Upper lobe of right lung (tissue), 1 donor: ENCODE measurements around the gene MTRF1L. TPM values are rescaled to one million over a fixed set of nuclear protein-coding genes. Genes with fewer than 3 reads are reported as not detected.
"Not testable (repeated sequence)": the region's sequence is repeated elsewhere in the genome, so short reads cannot be mapped to it uniquely, and the experiment has no call there.

Experiments used
- ATAC-seq: fragments of 200-7000 bp; cut with Tn5 transposase; one replicate; pipeline ENCODE4 v1.9.1; 2020; ENCODE audit warnings: mild to moderate bottlenecking, moderate library complexity
- DNase-seq: peaks from one replicate; pipeline ENCODE4 v3.0.0-alpha.2; 2020
- H3K27ac ChIP-seq: fragments of 200-600 bp; one replicate; pipeline ENCODE4 v1.8.0; 2022
- H3K27me3 ChIP-seq: fragments of 200-600 bp; one replicate; pipeline ENCODE4 v1.8.0; 2022; ENCODE audit warnings: mild to moderate bottlenecking
- H3K36me3 ChIP-seq: fragments of 200-600 bp; one replicate; pipeline ENCODE4 v1.8.0; 2022
- H3K4me1 ChIP-seq: fragments of 200-600 bp; one replicate; pipeline ENCODE4 v1.8.0; 2022
- H3K4me3 ChIP-seq: fragments of 200-600 bp; one replicate; pipeline ENCODE4 v1.8.0; 2022; ENCODE audit warnings: mild to moderate bottlenecking
- H3K9me3 ChIP-seq: fragments of 200-600 bp; one replicate; pipeline ENCODE4 v1.8.0; 2022
- CTCF ChIP-seq: fragments of 200-600 bp; IDR thresholded peaks from one replicate; pipeline ENCODE4 v1.8.0; 2022; ENCODE audit warnings: antibody characterized with exemption
- intact Hi-C: fragments of 100-400 bp; cut with DNase I; formaldehyde crosslinking; loops from one replicate; pipeline ENCODE4 v1.11.0; 2022
- total RNA-seq: library from RNA; stranded (reverse); fragmentation: NEBNext Ultra II Directional; extraction: Animal tissue kit (Norgen Biotek cat#: 25700); gene quantifications from one replicate; pipeline ENCODE4 v1.2.1, GENCODE V29; 2021
- donor health status: DM: no; HTN: yes; CAD: no; lungs with severe emphysema.

Gene MTRF1L
- total RNA-seq, 1 donor from 2014 or later = 17.9 TPM

DNA sequence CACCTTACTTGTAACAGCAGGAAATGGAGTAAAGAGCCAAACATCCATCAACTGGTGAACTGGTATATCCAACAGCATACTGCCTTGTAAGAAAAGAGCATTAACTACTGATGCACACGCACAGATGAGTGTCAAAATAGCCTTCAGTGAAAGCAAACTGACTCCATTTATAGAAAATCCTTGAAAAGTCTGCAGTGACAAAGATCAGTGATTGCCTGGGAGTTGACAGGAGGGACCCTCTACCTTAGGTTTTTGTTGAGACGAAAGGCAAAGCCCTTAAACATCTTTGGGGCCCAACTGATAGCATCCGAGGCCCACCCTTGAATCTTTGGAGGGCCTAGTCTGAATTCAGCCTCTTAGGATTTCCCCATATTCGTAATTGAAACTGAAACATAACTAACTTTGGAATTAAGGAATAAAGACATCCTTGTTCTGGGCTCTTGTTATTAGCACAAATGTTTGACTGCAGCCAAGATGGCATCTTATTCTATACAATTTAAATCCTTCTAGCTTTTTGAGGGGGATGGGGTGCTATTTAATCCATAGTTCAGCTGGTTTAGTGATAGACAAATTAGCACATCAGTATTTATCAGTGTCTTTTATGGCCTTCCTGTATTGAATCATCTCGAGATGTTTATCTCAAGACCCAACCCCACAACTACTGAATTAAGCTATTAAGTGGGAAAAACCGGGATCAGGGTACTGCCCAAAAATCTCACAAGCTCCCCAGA lies 32.7 kb downstream of the MTRF1L start:
- no peak for DNase-seq
- intact Hi-C loops = no loop called here
- TF ChIP-seq CTCF = no peak
- H3K27ac ChIP-seq = no peak overlapping the region
- H3K27me3 ChIP-seq = no peaks in the 10 kb centered on the region
- H3K4me3 ChIP-seq = no peak overlapping the region
- H3K4me1 ChIP-seq = peaks cover 4% of the 10 kb centered on the region
- peaks cover 33% of the 10 kb centered on the region for H3K36me3 ChIP-seq
- ATAC-seq = no peak
- H3K9me3 ChIP-seq = no peaks in the 10 kb centered on the region

DNA sequence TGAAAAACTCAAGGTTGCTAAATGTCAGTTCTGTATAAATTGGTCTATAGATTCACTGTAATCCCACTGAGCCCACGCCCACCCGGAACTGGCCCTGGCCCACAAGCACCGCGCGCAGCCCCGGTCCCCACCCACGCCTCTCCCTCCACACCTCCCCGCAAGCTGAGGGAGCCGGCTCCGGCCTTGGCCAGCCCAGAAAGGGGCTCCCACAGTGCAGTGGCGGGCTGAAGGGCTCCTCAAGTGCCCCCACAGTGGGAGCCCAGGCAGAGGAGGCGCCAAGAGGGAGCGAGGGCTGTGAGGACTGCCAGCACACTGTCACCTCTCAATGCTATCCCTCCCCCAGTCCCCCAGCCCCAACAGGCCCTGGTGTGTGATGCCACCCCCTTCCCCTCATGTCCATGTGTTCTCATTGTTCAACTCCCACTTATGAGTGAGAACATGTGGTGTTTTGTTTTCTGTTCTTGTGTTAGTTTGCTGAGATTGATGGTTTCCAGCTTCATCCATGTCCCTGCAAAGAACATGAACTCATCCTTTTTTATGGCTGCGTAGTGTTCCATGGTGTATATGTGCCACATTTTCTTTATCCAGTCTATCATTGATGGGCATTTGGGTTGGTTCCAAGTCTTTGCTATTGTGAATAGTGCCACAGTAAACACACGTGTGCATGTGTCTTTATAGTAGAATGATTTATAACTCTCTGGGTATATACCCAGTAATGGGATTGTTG lies 36.2 kb downstream of the MTRF1L start:
- H3K36me3 ChIP-seq = peaks cover 16% of the 10 kb centered on the region
- H3K4me3 ChIP-seq, H3K27me3 ChIP-seq, ATAC-seq, DNase-seq, H3K9me3 ChIP-seq, intact Hi-C loops, H3K4me1 ChIP-seq, H3K27ac ChIP-seq: not testable (repeated sequence)

DNA sequence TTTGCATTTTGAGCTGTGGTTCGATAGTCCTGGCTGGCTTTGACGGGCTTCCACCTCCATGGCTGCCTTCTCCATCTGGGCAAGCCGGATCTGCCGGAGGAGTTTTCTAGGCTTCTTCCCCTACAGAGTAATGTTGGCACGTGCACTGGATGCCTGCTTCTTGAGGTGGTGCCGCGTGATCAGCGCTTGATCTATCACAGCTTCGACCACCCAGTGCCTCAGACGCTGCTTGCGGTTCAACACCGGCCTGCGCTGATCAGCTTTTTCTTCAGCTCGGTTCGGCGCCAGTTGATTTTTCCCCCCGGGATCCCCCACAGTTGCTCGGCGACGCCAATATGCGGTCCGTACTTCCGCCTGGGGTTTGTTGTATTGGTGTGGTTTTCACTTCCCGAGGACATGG lies 43.2 kb downstream of the MTRF1L start:
- TF ChIP-seq CTCF = no peak
- Histone ChIP-seq H3K4me3 (no peak overlapping the region), H3K27ac (no peak overlapping the region), H3K4me1 (no peaks in the 10 kb centered on the region), H3K9me3 (no peaks in the 10 kb centered on the region), H3K36me3 (no peaks in the 10 kb centered on the region), H3K27me3 (no peaks in the 10 kb centered on the region)
- ATAC-seq (no peak), DNase-seq (no peak)
- intact Hi-C loops = no loop called here

DNA sequence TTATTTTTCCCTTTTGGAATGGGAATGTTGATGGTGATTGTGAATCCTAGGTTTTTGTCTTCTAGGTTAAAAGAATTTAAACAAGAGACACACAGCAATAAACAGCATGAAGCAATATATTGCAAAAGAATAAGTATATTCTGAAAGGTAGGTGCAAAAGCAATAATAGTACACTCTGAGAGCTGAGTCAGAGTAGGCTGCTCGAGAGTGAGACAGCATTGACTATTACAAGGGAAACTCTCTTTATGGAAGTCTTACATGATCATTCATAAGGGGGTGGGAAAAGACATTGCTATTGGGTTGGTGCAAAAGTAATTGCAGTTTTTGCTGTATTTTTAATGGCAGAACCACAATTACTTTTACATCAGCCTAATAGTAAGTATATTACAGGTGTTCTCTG lies 44.7 kb downstream of the MTRF1L start:
- intact Hi-C loops = no loop called here
- H3K4me3 ChIP-seq = no peak overlapping the region
- ATAC-seq (no peak), DNase-seq (no peak)
- H3K9me3 ChIP-seq = no peaks in the 10 kb centered on the region
- no peak overlapping the region for H3K27ac ChIP-seq
- H3K27me3 ChIP-seq = no peaks in the 10 kb centered on the region
- H3K36me3 ChIP-seq = no peaks in the 10 kb centered on the region
- TF ChIP-seq CTCF = no peak
- no peaks in the 10 kb centered on the region for H3K4me1 ChIP-seq

DNA sequence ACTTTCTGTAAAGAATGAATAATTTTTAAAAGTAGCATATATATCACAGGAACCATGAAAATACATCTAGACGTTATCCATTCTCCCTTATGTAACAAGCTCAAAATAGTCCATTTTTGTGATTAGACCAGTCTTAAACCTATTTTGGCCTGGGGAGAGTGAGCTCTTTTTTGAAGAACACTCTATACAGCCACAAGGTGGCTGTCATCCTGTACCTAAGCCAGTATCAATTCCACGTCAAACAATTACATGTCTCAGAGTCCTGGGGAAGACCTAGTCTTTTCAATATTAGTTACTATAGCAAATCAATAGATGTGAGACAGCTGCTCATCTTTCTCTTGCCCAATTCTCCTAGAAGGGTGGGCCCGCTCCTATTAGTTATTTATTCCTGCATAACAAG lies 48.1 kb downstream of the MTRF1L start:
- ATAC-seq (no peak), DNase-seq (no peak)
- no peak overlapping the region for H3K27ac ChIP-seq
- no peaks in the 10 kb centered on the region for H3K36me3 ChIP-seq
- H3K9me3 ChIP-seq = no peaks in the 10 kb centered on the region
- no peak overlapping the region for H3K4me3 ChIP-seq
- intact Hi-C loops = no loop called here
- TF ChIP-seq CTCF = no peak
- no peaks in the 10 kb centered on the region for H3K4me1 ChIP-seq
- H3K27me3 ChIP-seq = peaks cover 2% of the 10 kb centered on the region

DNA sequence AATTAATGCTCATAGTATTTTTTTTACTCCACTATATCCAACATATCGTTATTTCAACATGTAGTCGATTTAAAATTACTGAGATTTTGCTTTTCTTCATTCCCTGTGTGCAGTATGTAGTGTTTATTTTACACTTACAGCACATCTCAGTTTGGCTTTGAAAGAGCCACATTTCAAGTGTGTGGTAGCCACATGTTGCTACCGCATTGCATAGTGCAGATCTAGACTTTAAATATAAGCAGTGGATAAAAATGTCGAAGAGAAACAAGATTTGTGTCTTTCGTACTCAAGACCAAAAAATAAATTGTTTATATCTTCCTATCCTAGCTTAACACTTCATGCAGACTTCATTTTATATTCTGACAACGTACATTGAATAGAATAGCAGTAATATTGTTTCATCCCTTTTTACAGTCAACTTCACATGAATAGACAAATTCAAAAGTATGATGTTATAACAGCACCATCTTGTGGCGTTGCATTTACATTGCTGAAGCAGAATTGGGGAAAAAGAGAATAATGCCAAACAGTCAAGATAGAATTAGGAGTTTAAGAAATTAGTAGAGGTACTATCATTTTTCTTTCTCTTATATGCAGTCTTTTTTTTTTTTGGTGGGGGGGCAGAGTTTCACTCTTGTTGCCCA lies 49.5 kb downstream of the MTRF1L start:
- H3K36me3 ChIP-seq = no peaks in the 10 kb centered on the region
- TF ChIP-seq CTCF = peak; percentile 45
- no peaks in the 10 kb centered on the region for H3K9me3 ChIP-seq
- H3K27ac ChIP-seq = no peak overlapping the region
- intact Hi-C loops = no loop called here
- H3K4me1 ChIP-seq = no peaks in the 10 kb centered on the region
- ATAC-seq = no peak
- peaks cover 2% of the 10 kb centered on the region for H3K27me3 ChIP-seq
- H3K4me3 ChIP-seq = no peak overlapping the region
- no peak for DNase-seq
